Stimulated activated CD8-positive, alpha-beta memory T cell treated with anti-CD3 and anti-CD28 coated beads, Interleukin-4, amount 100 ng/mL, for 48 hours (primary cell): ENCODE results near the gene TESMIN.

Experiments used
- DNase-seq: peaks from one replicate; pipeline ENCODE4 v3.0.0-alpha.2; 2020

TESMIN gene

DNA sequence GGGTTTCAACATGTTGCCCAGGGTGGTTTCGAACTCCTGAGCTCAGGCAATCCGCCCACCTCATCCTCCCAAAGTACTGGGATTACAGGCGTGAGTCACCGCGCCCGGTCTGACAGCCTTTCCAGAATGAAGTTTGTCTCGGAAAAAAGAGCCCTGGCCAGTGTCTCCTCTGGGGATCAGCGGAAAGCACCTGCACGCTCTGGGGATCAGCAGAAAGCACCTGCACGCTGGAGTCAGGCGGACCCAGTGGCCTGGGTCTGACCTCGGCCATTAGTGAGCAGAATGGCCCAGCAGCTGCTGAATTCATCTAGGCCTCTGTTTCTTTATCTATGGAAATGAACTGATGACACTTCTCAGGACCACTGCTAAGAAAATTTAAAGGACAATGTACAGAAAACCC lies 10.5 kb upstream of the TESMIN start:
- DNase-seq: no peak

DNA sequence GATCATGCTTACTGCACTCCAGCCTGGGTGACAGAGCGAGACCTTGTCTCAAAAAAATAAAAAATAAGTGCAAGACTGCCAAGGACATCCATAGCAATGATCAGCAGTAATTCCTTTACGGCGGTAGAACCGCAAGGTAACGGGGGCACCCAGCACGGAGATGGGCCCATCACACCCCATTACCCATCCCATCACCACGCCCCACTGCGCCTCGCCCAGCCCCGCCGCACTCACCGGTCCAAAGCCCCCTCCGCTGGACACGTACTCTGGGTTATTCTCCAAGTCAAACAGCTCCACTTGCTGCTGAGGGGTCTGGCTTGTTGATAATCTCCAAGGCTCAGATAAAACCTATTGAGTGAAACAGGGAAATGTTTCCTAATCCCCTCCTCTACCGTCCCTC lies 8.7 kb upstream of the TESMIN start:
- DNase-seq: no peak

DNA sequence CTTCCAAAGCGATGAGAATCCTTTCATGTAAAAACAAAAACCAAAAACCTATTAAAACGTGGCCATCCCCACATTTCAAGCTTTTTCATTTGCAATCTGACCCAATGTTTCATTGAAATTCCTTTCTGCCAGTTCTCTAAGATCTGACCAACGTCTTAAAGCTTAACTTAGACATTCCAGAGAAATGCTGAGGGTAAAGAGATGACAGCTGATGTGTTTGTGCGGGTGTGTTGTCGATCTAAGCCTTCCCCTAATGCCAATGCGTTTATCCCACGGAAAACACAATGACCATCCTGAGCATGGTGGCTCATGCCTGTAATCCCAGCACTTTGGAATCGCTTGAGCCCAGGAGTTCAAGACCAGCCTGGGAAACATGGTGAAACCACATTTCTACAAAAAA lies 6.4 kb upstream of the TESMIN start:
- DNase-seq: no peak

DNA sequence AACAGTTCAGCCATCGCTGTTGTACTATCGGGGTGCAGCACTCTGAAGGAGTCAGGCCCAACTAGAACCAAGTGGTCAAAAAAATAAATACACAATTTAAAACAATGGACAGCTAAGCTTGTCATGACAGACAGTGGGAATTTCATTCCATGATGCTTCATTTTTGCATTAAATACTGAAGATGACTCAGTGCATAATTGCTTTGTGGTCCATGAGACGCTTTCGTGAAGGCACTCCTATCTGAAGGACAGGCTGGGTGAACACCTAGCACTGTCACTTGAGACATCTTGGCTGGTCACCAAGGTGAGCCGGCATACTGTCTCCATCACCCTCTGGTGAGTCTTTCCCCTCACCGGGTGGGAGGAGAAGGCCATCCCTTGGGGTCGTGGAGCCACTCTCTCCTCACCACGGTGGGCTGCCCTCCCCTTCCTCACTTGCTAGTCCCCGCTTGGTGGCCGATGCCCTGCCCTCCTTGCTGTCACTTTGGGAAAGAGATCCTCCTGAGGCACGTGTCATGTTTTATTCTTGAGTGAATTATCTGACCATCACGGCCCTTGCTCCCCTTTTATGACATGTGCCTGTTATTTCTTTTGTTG lies 4.9 kb upstream of the TESMIN start:
- no peak for DNase-seq

DNA sequence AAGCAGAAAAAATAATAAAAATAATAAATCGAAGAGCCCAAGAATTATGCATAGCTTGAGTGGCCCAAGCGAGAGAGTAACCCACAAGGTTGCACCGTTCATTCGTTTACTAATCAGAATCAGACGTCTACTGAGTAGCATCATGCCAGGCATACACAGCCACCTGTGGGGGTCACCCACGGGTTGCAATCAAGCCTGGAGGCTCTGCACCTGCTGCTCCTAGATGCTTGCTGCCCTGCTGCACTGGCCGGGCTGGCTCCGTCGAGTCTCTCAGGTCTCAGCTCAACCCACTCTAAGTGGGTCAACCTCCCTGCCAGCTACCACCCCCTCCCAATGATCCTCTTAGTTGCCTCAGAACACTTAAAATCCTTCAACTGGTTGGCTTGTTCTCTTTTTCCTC lies 2.0 kb upstream of the TESMIN start:
- DNase-seq: no peak

DNA sequence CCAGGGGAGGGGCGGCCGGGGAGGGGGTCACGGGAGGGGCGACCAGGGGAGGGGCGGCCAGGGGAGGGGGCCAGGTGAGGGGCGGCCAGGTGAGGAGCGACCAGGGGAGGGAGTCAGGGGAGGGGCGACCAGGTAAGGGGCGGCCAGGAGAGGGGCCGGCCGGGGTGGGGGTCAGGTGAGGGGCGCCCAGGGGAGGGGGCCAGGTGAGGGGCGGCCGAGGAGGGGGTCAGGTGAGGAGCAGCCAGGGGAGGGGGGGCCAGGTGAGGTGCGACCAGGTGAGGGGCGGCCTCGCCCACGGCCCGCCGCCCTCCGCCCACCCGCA lies 355 bp downstream of the TESMIN start:
- DNase-seq: no peak

DNA sequence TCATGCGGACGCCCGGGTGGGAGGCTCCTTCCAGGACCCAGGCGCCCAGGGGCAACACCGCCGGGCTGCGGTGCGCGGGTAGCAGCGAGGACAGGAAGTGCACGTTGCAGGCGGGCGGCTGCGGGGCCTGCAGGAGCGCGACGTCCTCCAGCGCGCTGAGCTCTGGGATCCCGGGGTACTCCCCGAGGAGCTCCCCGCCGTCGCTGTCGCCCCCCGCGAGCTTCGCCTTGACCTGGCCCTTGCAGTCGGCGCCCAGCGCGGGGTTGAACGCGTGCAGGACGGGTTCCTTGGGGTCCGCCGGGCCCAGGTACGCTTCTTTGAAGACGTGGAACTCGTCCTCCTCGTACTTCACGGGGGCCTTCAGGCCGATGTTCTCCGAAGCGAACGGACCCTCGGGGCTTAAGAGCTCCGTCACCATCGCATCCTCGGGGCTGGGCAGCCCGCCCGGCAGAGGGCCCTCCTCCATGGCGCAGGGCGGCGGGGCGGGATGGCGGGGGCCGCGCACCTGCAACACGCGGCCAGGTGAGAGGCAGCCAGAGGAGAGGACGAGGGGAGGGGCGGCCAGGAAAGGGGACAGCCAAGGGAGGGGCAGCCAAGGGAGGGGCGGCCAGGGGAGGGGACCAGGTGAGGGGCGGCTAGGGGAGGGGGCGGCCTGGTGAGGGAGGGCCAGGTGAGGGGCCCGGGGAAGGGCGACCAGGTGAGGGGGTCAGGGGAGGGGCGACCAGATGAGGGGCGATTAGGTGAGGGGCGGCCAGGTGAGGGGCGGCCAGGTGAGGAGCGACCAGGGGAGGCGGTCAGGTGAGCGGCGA lies 921 bp downstream of the TESMIN start:
- DNase-seq: peak; percentile 26

DNA sequence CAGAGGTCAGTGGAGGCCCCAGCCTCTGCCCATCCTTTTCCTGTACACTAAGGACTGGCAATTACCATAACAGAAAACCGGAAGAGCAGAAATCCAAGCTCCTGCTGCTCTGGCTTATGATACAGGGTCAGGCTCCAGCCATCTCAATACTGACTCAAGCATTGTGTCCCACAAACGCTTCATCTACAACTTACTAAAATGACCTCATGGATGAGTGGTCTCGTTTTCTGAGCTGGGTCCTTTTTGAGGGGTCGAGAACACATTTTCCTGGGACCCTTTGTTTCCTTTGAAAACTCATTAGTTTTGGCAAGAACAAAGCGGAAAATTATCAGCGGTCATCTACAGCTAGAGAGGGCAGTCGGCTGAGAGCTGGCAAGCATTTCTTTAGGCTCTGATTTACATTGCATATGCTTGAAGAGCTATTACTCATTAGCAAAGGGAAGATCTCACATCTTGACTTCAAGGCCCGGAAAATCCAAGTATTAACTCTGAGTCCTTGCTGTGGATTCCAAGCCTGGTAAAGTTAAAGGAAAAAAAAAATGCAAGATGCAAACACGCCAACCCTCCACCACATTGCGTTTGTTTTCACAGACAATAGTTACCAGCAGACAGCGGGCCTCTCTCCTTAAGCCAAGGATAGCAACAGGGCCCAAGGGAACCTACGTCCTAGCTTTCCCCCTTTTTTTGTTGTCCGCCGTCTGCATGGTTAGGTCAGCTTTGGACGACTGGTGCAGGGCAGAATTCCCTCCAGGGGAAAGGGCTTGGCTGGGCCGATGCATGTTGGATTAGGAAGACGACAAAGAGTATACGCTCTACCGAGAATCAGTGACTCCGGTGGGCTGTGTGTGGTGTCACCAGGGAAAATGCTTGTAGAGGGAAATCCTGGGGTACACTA lies 1.8 kb downstream of the TESMIN start:
- no peak for DNase-seq

DNA sequence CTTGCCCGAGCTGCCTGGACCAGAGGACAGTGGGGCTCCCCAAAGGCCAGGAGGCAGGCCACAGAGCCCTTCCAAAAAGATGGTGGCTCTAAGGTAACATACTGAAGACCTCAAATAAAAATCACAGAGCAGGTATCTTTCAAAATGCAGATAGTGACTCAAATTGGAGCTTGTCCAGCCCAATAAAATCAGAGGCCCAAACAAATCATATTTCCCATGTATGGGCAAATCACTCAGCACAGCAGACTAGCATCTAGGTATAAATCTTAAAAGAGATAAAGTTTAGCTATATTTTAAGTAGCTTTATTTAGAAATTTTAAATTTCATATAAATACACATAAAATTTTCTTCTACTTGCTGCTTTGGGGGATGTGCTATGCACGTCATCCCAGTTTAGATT lies 3.3 kb downstream of the TESMIN start:
- DNase-seq: no peak

DNA sequence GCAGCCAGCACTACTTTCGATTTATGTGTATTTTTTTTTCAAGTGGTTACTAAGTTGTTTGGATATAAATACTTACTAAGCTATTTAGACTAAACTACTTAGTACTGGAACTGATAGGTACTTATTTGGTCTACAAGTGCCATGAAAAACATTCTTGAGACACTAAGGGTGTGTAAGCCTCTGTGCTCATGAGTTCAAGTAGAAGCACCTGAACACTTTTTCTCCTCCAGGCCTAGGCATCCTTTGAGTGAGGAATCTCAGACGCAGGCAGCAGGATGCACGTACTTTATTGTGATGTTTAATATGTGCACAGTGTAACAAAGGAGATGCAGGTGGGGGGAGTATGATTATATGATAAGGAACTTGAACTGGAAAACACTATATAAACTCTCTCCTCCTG lies 7.8 kb downstream of the TESMIN start:
- no peak for DNase-seq

DNA sequence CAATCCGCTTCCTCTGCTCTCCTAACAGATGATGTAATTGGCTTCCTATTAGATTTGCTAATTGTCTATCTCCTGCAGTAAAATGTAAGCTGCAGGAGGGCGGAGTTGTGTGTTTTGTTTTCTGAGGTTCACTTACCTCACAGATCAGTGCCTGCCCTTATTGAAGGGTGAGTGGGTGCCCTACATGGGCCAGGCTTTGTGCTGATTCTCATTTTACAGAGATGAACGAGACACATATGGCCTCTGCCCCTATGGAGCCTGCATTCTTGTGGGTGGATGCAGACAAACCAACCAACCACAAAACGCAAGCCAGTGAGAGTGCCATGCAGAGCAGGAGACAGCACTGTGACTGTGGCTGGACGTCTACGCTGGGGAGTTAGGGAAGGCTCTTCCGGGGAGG lies 9.9 kb downstream of the TESMIN start:
- no peak for DNase-seq

DNA sequence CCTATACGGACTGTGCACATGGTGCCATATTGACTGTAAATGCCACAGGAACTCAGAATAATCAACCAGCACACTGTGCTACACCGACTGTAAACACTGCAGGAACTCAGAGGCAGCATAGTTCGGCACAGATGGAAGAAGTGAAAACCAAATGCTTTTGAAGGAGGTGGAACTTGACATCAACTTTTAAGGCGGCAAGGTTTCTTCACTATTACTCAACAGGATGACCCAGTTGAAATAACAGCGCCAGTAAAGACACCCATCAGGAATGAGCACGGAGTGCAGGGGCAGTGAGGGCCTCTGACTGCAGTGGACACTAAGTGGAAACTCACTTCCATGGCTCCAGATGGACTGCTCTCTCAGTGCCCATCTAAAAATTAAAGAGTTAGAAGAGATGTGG lies 15.7 kb downstream of the TESMIN start:
- no peak for DNase-seq

DNA sequence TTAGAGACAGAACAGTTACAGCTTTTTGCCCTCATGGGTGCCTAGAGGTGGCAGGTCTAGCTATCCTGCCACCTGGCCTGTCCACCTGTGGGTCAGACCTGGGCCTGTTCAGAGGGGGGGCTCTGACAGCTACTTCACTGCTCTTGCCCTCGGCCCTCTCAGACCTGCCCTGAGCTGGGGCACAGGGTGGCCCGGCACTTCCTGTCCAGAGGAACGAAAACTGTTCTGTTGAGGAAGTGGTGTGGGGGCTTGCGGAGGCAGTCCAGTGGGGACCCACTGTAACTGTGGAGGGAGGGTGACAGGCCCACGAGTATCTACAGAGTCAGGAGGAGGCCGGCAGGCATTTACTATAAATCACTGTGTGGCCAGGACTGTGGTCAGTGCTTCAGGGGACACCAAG lies 16.2 kb downstream of the TESMIN start:
- DNase-seq: no peak

DNA sequence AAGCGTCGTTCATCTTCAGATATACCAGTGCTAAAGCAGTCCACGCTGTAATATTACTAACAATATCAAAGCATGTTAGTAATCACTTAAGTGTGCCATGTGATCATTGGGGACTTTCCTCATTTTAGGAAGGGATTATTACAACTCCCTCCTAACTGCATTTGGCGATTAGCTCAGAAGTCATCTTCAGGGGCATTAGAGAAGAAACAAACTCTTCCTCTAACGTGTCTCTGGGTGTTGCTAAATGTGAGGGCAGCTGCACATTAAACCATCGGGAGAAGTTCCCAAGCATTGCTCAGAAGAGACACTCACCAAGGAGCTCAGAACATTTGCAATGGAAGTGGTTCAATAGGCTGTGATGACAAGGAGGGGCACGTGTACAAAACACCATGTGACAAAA lies 17.2 kb downstream of the TESMIN start:
- no peak for DNase-seq

DNA sequence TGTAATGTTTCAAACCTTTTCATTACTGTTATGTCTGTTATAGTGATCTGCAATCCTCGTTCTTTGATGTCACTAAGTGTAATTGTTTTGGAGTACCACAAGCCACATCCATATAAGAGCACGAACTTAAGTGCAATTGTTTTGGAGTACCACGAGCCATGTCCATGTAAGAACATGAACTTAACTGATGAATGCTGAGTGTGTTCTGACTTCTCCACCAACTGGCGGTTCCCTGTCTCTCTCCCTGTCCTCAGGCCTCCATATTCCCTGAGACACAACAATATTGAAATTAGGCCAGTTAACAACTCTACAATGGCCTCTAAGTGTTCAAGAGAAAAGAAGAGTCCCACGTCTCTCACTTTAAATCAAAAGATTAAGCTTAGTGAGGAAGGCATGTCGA lies 23.5 kb downstream of the TESMIN start:
- no peak for DNase-seq

DNA sequence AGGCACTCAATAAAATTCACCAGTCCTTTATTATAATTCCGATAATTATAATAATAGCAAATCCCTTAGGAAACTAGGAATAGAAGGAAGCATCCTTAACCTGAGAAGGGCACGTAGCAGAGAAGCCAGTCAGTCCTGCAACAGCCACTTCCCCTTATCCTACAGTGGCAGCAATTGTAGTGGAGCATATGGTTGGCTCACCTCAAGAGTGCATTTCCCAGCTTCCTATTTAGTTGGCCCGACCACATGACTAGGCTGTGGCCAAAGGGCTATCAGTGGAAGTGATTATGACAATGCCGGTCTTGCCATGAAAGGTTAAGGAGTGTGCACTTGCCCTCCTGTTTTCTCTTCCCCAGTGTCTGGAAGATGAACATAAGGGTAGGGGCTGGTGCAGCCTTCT lies 27.0 kb downstream of the TESMIN start:
- no peak for DNase-seq

DNA sequence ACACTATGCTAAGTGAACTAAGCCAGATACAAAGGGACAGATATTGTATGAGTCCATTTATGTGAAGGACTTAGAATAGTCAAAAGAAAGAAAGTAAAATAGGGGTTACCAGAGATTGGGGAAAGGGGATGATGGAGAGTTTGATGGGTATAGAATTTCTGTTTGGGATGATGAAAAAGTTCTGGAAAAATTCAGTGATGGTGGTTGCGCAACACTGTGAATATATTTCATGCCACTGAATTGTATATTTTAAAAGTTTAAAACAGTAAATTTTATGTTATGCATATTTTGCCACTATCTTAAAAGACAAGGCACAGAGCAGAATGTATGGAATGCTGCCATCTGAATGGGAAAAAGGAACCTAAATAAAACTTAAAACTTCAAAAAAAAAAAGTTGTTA lies 29.2 kb downstream of the TESMIN start:
- DNase-seq: no peak

DNA sequence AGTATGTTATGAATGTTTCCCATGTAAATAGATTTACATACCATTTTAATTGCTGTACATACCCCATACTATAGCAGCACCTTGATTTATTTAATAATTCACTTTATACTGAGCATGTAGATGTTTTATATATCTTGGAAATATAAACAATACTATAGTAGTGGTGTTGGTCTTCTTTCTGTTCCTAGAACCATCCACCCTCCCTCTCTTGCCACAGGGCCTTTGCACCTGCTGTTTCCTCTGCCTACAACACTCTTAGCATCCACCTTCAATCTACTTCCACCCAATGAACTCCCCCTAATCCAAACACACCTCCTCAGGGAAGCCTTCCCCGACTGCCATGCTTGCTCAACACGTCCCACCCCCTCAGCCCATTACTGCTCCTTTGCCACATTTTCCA lies 30.2 kb downstream of the TESMIN start:
- no peak for DNase-seq

DNA sequence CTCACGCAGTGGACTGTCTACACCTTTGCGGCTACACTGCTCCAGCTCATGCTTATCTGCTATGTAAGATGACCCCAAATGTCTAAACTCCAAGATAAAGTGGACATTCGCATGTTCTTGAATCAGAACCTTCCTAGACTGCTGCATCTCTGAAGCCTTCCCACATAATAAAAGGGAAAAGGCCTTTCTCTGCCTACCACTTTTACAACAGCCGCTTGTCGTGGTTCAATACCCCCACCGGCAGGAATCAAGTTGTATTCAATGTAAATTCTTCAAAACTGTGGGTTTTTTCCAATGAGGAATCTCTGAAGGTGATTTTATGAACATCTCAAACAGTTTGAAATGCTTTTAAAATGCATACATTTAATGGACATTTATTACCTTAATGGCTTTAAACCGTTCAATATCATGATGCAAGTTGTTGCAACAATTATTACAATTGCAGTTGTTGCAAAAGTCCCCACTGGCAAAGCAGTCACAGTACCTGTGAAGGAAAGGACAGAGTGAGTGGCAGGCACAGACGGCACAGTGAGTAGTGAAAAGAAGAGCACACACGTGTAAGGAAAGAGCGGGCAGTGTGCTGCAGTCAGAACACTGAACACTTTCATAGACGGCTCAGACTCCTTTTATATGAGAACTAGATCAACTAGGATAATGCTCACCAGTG lies 35.7 kb downstream of the TESMIN start:
- no peak for DNase-seq

DNA sequence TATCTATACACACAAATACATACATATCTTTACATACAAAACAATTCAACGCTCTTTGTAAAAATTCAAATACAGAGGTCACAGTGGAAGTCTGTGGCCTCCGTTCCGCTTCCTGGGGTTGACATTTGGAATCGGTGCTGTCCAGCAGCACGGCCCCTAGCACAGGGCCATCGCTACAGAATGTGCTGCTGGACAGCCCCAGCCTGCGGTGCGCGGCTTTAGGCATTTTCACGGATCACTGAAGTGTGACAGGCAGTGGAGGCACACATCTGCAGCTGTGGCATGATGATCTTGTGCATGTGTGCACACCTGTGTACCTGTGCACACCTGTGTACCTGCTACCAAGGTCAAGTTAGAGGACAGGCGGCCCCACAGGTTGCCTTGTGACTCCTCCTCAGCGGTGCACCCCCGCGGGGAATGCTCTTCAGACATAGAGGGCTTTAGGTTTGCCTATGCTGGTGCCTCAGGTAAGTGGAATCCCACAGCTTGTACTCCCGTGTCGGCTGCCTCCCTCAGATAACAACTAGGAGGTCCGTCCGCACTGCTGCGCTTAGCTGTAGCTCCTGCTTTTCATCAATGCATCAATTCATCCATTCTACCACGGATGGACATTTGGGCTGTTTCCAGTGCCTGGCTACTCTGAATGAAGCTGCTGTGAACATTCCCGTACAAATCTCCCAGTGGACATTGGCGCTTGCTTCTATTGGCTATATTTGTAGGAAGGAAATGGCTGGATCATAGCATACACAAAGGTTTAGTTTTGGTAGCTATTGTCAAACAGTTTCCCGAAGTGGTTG lies 37.1 kb downstream of the TESMIN start:
- DNase-seq: no peak

DNA sequence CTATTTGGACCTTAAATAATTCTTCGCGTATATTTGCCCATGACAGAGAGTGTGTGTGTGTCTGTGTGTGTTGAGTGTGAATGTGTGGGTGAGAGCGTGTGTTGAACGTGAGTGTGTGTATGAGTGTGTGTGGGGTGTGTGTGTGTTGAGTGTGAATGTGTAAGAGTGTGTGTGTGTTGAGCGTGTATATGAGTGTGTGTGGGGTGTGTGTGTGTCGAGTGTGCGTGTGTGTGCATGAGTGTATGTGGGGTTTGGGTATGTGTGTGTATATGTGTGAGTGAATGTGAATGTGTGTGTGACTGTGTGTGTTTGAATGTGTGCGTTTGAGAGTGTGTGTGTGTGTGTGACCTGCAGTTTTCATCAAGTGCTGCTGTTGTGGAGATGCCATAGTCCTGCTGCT lies 40.2 kb downstream of the TESMIN start:
- DNase-seq: no peak

DNA sequence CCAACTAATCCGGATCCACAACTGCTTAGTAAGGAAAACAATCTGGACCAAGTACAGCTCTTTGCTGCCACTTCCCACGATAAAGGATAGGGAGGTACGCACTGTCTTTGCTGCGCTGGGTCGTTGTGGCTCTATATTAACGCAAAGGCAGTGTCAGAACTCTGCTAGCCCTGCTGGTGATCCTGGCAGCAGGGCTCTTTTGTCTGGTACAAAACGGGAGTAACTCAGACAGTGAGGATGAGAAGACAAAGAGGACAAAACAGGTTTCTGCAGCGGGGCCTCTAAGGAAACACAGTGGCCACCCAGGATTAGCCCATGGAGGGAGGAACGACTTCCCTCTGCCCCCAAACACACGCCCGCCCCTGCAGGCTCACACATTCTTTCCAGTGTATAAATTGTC lies 40.9 kb downstream of the TESMIN start:
- DNase-seq: no peak

DNA sequence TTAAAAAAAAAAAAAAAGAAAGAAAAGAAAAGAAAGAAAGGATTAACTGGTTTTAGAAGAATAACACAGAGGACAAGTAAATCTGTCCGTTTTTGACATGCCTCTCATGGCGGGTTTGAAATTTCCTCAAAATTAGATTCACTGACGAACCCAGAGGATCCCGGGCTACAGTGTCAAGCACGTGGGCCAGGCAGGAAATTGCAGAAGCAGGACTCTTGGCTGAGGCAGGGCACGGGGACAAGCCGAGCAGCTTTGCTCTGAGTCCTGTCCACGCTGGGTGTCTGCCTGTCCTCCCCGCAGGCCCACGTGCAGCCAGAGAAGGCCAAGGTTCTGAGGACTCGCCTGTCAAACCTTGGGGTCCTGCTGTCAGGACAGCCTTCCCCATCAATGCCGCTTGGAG lies 42.3 kb downstream of the TESMIN start:
- no peak for DNase-seq
